Measurements from ENCODE around the gene SLC1A3. TPM values are rescaled to one million over a fixed set of nuclear protein-coding genes. Genes with fewer than 3 reads are reported as not detected.

SLC1A3 gene
- total RNA-seq, 1 experiment from 2014 or later: 9.6 TPM

- H3K9me3 Mint-ChIP-seq (ENCODE audit: unreplicated experiment): no peaks in the 10 kb centered on the region
- TF ChIP-seq CTCF (IDR thresholded peaks at IDR 0.05; ENCODE audit: unreplicated experiment): no peak
- ChIA-PET POLR2A (no interaction called here), CTCF (interaction anchor here (0.6 to 1.1 kb wide), 3 partner anchors 40 to 69 kb away, joined by 3 read pairs; no protein-coding TSS in a partner anchor)
- no peak overlapping the region for H3K4me3 Mint-ChIP-seq (ENCODE audit: unreplicated experiment)
- no peaks in the 10 kb centered on the region for H3K27me3 Mint-ChIP-seq (ENCODE audit: insufficient read depth, unreplicated experiment)
- H3K27ac Mint-ChIP-seq (ENCODE audit: low read depth, unreplicated experiment): no peak overlapping the region
- no TSS peak for BruUV-seq (replicated peaks)
- no peaks in the 10 kb centered on the region for H3K4me1 Mint-ChIP-seq (ENCODE audit: insufficient read depth, unreplicated experiment)
- intact Hi-C loops (cut with micrococcal nuclease): no loop called here
- peaks cover 6% of the 10 kb centered on the region for H3K36me3 Mint-ChIP-seq (ENCODE audit: insufficient read depth, unreplicated experiment)
- no peak for DNase-seq (ENCODE audit: unreplicated experiment)
Observed at GRCh38 chr5:36624277-36624676, 17.9 kb downstream of the SLC1A3 start.

GRCh38 chr5:36628695-36629094, 22.3 kb downstream of the SLC1A3 start:
- TF ChIP-seq CTCF (IDR thresholded peaks at IDR 0.05; ENCODE audit: unreplicated experiment): no peak
- CTCF ChIA-PET: no interaction called here
- no peak for DNase-seq (ENCODE audit: unreplicated experiment)
- no peak overlapping the region for H3K27ac Mint-ChIP-seq (ENCODE audit: low read depth, unreplicated experiment)
- H3K4me3 Mint-ChIP-seq (ENCODE audit: unreplicated experiment): no peak overlapping the region
- no TSS peak for BruUV-seq (replicated peaks)
- POLR2A ChIA-PET: interaction anchor here (1.4 kb wide), 1 partner anchor 17 kb away, joined by 4 read pairs; no protein-coding TSS in a partner anchor
- no peaks in the 10 kb centered on the region for H3K36me3 Mint-ChIP-seq (ENCODE audit: insufficient read depth, unreplicated experiment)
- intact Hi-C loops (cut with micrococcal nuclease): no loop called here
- no peaks in the 10 kb centered on the region for H3K9me3 Mint-ChIP-seq (ENCODE audit: unreplicated experiment)
- H3K4me1 Mint-ChIP-seq (ENCODE audit: insufficient read depth, unreplicated experiment): no peaks in the 10 kb centered on the region
- H3K27me3 Mint-ChIP-seq (ENCODE audit: insufficient read depth, unreplicated experiment): no peaks in the 10 kb centered on the region

- no TSS peak for BruUV-seq (replicated peaks)
- POLR2A ChIA-PET: no interaction called here
- CTCF ChIA-PET: interaction anchor here (1.1 kb wide), 1 partner anchor 11 kb away, joined by 3 read pairs; no protein-coding TSS in a partner anchor
- intact Hi-C loops (cut with micrococcal nuclease): no loop called here
- H3K4me3 Mint-ChIP-seq (ENCODE audit: unreplicated experiment): no peak overlapping the region
- no peak overlapping the region for H3K27ac Mint-ChIP-seq (ENCODE audit: low read depth, unreplicated experiment)
- H3K9me3 Mint-ChIP-seq (ENCODE audit: unreplicated experiment): no peaks in the 10 kb centered on the region
- DNase-seq (ENCODE audit: unreplicated experiment): no peak
- H3K27me3 Mint-ChIP-seq (ENCODE audit: insufficient read depth, unreplicated experiment): no peaks in the 10 kb centered on the region
- no peaks in the 10 kb centered on the region for H3K36me3 Mint-ChIP-seq (ENCODE audit: insufficient read depth, unreplicated experiment)
- no peaks in the 10 kb centered on the region for H3K4me1 Mint-ChIP-seq (ENCODE audit: insufficient read depth, unreplicated experiment)
- TF ChIP-seq CTCF (IDR thresholded peaks at IDR 0.05; ENCODE audit: unreplicated experiment): no peak
Observed at GRCh38 chr5:36629729-36630128, 23.3 kb downstream of the SLC1A3 start.

- no peaks in the 10 kb centered on the region for H3K4me1 Mint-ChIP-seq (ENCODE audit: insufficient read depth, unreplicated experiment)
- TF ChIP-seq CTCF (IDR thresholded peaks at IDR 0.05; ENCODE audit: unreplicated experiment): no peak
- intact Hi-C loops (cut with micrococcal nuclease): no loop called here
- H3K27me3 Mint-ChIP-seq (ENCODE audit: insufficient read depth, unreplicated experiment): no peaks in the 10 kb centered on the region
- no peaks in the 10 kb centered on the region for H3K9me3 Mint-ChIP-seq (ENCODE audit: unreplicated experiment)
- H3K4me3 Mint-ChIP-seq (ENCODE audit: unreplicated experiment): no peak overlapping the region
- POLR2A ChIA-PET: interaction anchor here (2.1 kb wide), 1 partner anchor 27 kb away, joined by 5 read pairs; no protein-coding TSS in a partner anchor
- CTCF ChIA-PET: interaction anchor here (1.1 to 1.2 kb wide), 2 partner anchors 10 to 213 kb away, joined by 3 to 4 read pairs; no protein-coding TSS in a partner anchor
- no peak for DNase-seq (ENCODE audit: unreplicated experiment)
- H3K27ac Mint-ChIP-seq (ENCODE audit: low read depth, unreplicated experiment): no peak overlapping the region
- no peaks in the 10 kb centered on the region for H3K36me3 Mint-ChIP-seq (ENCODE audit: insufficient read depth, unreplicated experiment)
- no TSS peak for BruUV-seq (replicated peaks)
Observed at GRCh38 chr5:36630201-36631145, 24.1 kb downstream of the SLC1A3 start.
